Measurements from ENCODE around the gene ZC3H12A.
"Not testable (repeated sequence)": the region's sequence is repeated elsewhere in the genome, so short reads cannot be mapped to it uniquely, and the experiment has no call there.

ZC3H12A gene

GRCh38 chr1:37502791-37503190 lies 28.4 kb downstream of the ZC3H12A start:
- not testable (repeated sequence) for DNase-seq

GRCh38 chr1:37506740-37507139 lies 32.4 kb downstream of the ZC3H12A start:
- no peak for DNase-seq

GRCh38 chr1:37509181-37509580 lies 34.8 kb downstream of the ZC3H12A start:
- no peak for DNase-seq

GRCh38 chr1:37513795-37514349 lies 39.5 kb downstream of the ZC3H12A start:
- peak; percentile 60 for DNase-seq

GRCh38 chr1:37514350-37515184 lies 40.2 kb downstream of the ZC3H12A start, which contains the start of gene MEAF6:
Gene MEAF6 (minus strand): TSS chr1:37514766. CDS start chr1:37514746, 20 bp downstream.
- DNase-seq, result peak; percentile 94

GRCh38 chr1:37515185-37516034 lies 41.0 kb downstream of the ZC3H12A start:
- DNase-seq, result no peak

GRCh38 chr1:37517569-37517968 lies 43.2 kb downstream of the ZC3H12A start:
- DNase-seq, result no peak

- not testable (repeated sequence) for DNase-seq
These were observed 43.9 kb downstream of the ZC3H12A start for GRCh38 chr1:37518241-37518640.

- DNase-seq, result not testable (repeated sequence)
These were observed 44.5 kb downstream of the ZC3H12A start for GRCh38 chr1:37518929-37519328.

GRCh38 chr1:37519613-37520012 lies 45.2 kb downstream of the ZC3H12A start:
- no peak for DNase-seq

GRCh38 chr1:37529888-37530287 lies 55.5 kb downstream of the ZC3H12A start:
- not testable (repeated sequence) for DNase-seq

- DNase-seq, result not testable (repeated sequence)
These were observed 58.2 kb downstream of the ZC3H12A start for GRCh38 chr1:37532418-37533156.

- no peak for DNase-seq
These were observed 59.1 kb downstream of the ZC3H12A start for GRCh38 chr1:37533317-37534093.

All from retina (tissue), 1 donor.